Endodermal cell (in vitro differentiated cells): ENCODE results near the gene SNORC. TPM values are rescaled to one million over a fixed set of nuclear protein-coding genes. Genes with fewer than 3 reads are reported as not detected.

ENCODE experiments used
- DNase-seq: peaks from one replicate; pipeline ENCODE4 v3.0.0-alpha.2; 2017
- H3K27ac ChIP-seq: 2 replicates; pipeline ENCODE4 v1.5.1; 2013; ENCODE audit warnings: mild to moderate bottlenecking, low read depth, low read length, moderate library complexity
- H3K27me3 ChIP-seq: 2 replicates; pipeline ENCODE4 v1.6.1; 2013; ENCODE audit warnings: mild to moderate bottlenecking, low read length, moderate library complexity; ENCODE audit not compliant: insufficient read depth, control insufficient read depth, poor library complexity, severe bottlenecking
- H3K36me3 ChIP-seq: 2 replicates; pipeline ENCODE4 v1.7.0; 2013; ENCODE audit warnings: mild to moderate bottlenecking, low read length, moderate library complexity; ENCODE audit not compliant: control insufficient read depth, insufficient read depth
- H3K4me1 ChIP-seq: one replicate; pipeline ENCODE4 v1.7.0; 2013; ENCODE audit warnings: low read length; ENCODE audit not compliant: control insufficient read depth, insufficient read depth
- H3K4me3 ChIP-seq: 2 replicates; pipeline ENCODE4 v1.5.1; 2013; ENCODE audit warnings: mild to moderate bottlenecking, low read length, moderate library complexity
- H3K9ac ChIP-seq: 2 replicates; pipeline ENCODE4 v1.6.1; 2013; ENCODE audit warnings: mild to moderate bottlenecking, low read length, moderate library complexity; ENCODE audit not compliant: poor library complexity, severe bottlenecking; ENCODE audit errors: extremely low read depth
- H3K9me3 ChIP-seq: 2 replicates; pipeline ENCODE4 v1.6.1; 2013; ENCODE audit warnings: mild to moderate bottlenecking, low read length, moderate library complexity; ENCODE audit not compliant: control insufficient read depth
- H3K27ac Mint-ChIP-seq: 2 replicates; pipeline ENCODE4 v1.8.0; 2020; ENCODE audit warnings: mixed read lengths
- H3K27me3 Mint-ChIP-seq: 2 replicates; pipeline ENCODE4 v1.8.0; 2021; ENCODE audit warnings: mild to moderate bottlenecking, mixed read lengths; ENCODE audit not compliant: insufficient read depth
- H3K36me3 Mint-ChIP-seq: 2 replicates; pipeline ENCODE4 v1.8.0; 2020; ENCODE audit warnings: low read depth, mixed read lengths
- H3K4me1 Mint-ChIP-seq: 2 replicates; pipeline ENCODE4 v1.8.0; 2020; ENCODE audit warnings: mixed read lengths
- H3K4me3 Mint-ChIP-seq: 2 replicates; pipeline ENCODE4 v1.8.0; 2020; ENCODE audit warnings: mild to moderate bottlenecking, moderate library complexity, mixed read lengths
- H3K9me3 Mint-ChIP-seq: 2 replicates; pipeline ENCODE4 v1.8.0; 2020; ENCODE audit warnings: mild to moderate bottlenecking, mixed read lengths
- CTCF ChIP-seq: fragments of 200-600 bp; sonication (generic); conservative IDR thresholded peaks from 2 replicates; pipeline ENCODE4 v1.5.0; 2021; ENCODE audit warnings: antibody characterized with exemption, mild to moderate bottlenecking
- WGBS, 2 experiments: methylation state at CpG; one replicate each; pipeline versions ENCODE4 v1.1.5 to v1.1.7; 2013; ENCODE audit warnings: missing lambda C conversion rate in 2 of 2, mixed read lengths in 1 of 2; ENCODE audit not compliant: insufficient coverage in 1 of 2, insufficient read length in 1 of 2; 5-methylcytosine and 5-hydroxymethylcytosine counted together
- total RNA-seq, 2 donors: library from RNA; stranded (reverse); fragmentation: NEBNext Ultra II Directional in 1 of 2; extraction: Animal tissue kit (Norgen Biotek cat#: 25700) in 1 of 2; gene quantifications; 2 replicates in 1 of 2; 3 replicates in 1 of 2; pipeline ENCODE4 v1.2.1, GENCODE V29; 2021

SNORC gene
- total RNA-seq, 2 donors from 2014 or later = 3.6 to 5.0 TPM

- H3K9ac ChIP-seq = no peak overlapping the region
- no peaks in the 10 kb centered on the region for H3K36me3 Mint-ChIP-seq
- H3K4me1 Mint-ChIP-seq = peaks cover 11% of the 10 kb centered on the region
- no peaks in the 10 kb centered on the region for H3K9me3 ChIP-seq
- no peak overlapping the region for H3K4me3 ChIP-seq
- H3K36me3 ChIP-seq = no peaks in the 10 kb centered on the region
- H3K27ac ChIP-seq = no peak overlapping the region
- H3K4me3 Mint-ChIP-seq = no peak overlapping the region
- no peaks in the 10 kb centered on the region for H3K9me3 Mint-ChIP-seq
- H3K27me3 Mint-ChIP-seq = peaks cover 69% of the 10 kb centered on the region
- no peak for TF ChIP-seq CTCF
- H3K4me1 ChIP-seq = no peaks in the 10 kb centered on the region
- DNase-seq = no peak
- H3K27me3 ChIP-seq = peaks cover 64% of the 10 kb centered on the region
- no peak overlapping the region for H3K27ac Mint-ChIP-seq
- 15 to 34% methylated on average over 6 to 11 of the region's 11 CpGs for WGBS, 2 experiments
Observed at GRCh38 chr2:232925821-232926156, 55.7 kb downstream of the SNORC start.

- peaks cover 11% of the 10 kb centered on the region for H3K4me1 Mint-ChIP-seq
- peaks cover 76% of the 10 kb centered on the region for H3K27me3 Mint-ChIP-seq
- Histone ChIP-seq H3K4me1 (no peaks in the 10 kb centered on the region), H3K36me3 (no peaks in the 10 kb centered on the region), H3K4me3 (no peak overlapping the region), H3K27ac (no peak overlapping the region), H3K9ac (no peak overlapping the region), H3K27me3 (peaks cover 71% of the 10 kb centered on the region), H3K9me3 (no peaks in the 10 kb centered on the region)
- no peaks in the 10 kb centered on the region for H3K9me3 Mint-ChIP-seq
- TF ChIP-seq CTCF = no peak
- H3K36me3 Mint-ChIP-seq = no peaks in the 10 kb centered on the region
- WGBS, 2 experiments = 14 to 17% methylated on average over 9 to 13 of the region's 13 CpGs
- no peak overlapping the region for H3K27ac Mint-ChIP-seq
- peak overlapping the region; percentile 49 for H3K4me3 Mint-ChIP-seq
- peak; percentile 62 for DNase-seq
Observed at GRCh38 chr2:232926431-232926939, 56.4 kb downstream of the SNORC start.

- Histone ChIP-seq H3K4me3 (no peak overlapping the region), H3K4me1 (no peaks in the 10 kb centered on the region), H3K36me3 (no peaks in the 10 kb centered on the region), H3K27me3 (peaks cover 75% of the 10 kb centered on the region), H3K9me3 (no peaks in the 10 kb centered on the region), H3K27ac (no peak overlapping the region), H3K9ac (no peak overlapping the region)
- peak; percentile 65 for DNase-seq
- Mint-ChIP-seq H3K9me3 (no peaks in the 10 kb centered on the region), H3K27me3 (peaks cover 81% of the 10 kb centered on the region), H3K4me3 (peak overlapping the region; percentile 49), H3K36me3 (no peaks in the 10 kb centered on the region), H3K27ac (no peak overlapping the region), H3K4me1 (peaks cover 11% of the 10 kb centered on the region)
- TF ChIP-seq CTCF = no peak
- 5 to 6% methylated on average over 42 to 76 of the region's 76 CpGs for WGBS, 2 experiments
Observed at GRCh38 chr2:232927032-232927792, 57.1 kb downstream of the SNORC start.
